GM21528 (cell line): ENCODE measurements around the gene ANTXR1.

Source experiments
- ATAC-seq: cut with Tn5 transposase; IDR thresholded peaks from one replicate; pipeline ENCODE4 v1.9.1; 2021; ENCODE audit warnings: mild to moderate bottlenecking, moderate library complexity; ENCODE audit not compliant: unreplicated experiment, low FRiP score

ANTXR1 gene

GRCh38 chr2:69013142-69013839 lies at the start of gene ANTXR1:
TSS of gene ANTXR1 (plus strand) at chr2:69013179. CDS start at chr2:69013500, 321 bp downstream.
- no peak for ATAC-seq

- no peak for ATAC-seq
These were observed 48.7 kb upstream of the ANTXR1 start for GRCh38 chr2:68964282-68964681.

- no peak for ATAC-seq
These were observed 44.8 kb upstream of the ANTXR1 start for GRCh38 chr2:68968221-68968620.

- no peak for ATAC-seq
These were observed 43.1 kb upstream of the ANTXR1 start for GRCh38 chr2:68969736-68970490.

DNA sequence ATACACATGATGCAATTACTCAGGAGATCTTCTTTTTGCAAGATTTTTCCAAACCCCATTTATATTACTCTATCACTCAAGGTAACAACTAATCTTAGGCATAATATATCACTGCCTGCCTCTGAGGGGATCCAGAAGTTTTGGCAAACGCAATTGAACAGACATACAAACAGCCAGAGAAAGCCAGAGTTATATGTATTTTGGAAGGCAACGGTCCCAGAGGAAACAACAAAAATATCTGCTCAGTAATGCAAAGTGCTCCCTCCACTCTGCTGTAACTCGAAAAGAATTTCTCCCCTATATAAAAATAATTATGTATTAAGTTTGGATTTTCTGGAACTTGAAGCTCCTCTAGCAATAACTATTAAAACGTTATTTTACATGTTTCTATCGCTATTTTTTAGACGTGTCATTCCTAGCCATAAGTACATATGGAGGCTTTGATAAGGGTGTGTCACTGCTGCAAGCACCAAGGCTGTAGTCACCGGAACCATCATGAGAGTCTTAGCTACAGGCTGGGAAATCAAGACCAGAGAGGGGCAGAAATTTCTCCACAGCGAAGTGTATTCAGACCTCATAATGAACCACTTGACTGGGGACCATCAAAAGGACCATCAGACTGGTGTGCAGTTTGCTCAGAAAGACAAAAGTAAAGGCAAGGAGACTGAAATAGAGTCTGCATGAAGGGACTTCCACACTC lies 42.3 kb upstream of the ANTXR1 start:
- ATAC-seq = no peak

GRCh38 chr2:68971591-68972231 lies 41.3 kb upstream of the ANTXR1 start:
- no peak for ATAC-seq

DNA sequence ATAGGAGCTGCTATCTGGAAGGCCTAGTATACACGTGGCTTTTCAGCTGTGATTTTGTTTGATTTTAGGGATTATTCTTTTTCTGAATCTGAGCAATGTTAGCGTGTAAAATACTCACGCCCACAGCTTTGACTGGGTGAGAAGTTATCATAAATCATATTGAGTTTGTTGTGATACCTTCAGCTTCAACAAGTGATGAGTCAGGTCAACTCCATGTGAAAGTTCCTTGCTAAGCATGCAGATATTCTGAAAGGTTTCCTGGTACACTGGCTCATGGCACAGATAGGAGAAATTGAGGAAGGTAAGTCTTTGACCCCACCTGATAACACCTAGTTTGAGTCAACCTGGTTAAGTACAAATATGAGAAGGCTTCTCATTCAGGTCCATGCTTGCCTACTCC lies 38.7 kb upstream of the ANTXR1 start, which contains the start of gene GKN1:
GKN1 (plus strand) TSS at position 386 of the 400 bp plus-strand sequence. CDS start 42 bp downstream, outside the sequence.
- no peak for ATAC-seq

GRCh38 chr2:68974946-68975665 lies 37.9 kb upstream of the ANTXR1 start:
- ATAC-seq = no peak

- ATAC-seq = no peak
These were observed 37.1 kb upstream of the ANTXR1 start for GRCh38 chr2:68975844-68976243.

- ATAC-seq = no peak
These were observed 35.5 kb upstream of the ANTXR1 start for GRCh38 chr2:68977453-68977852.

DNA sequence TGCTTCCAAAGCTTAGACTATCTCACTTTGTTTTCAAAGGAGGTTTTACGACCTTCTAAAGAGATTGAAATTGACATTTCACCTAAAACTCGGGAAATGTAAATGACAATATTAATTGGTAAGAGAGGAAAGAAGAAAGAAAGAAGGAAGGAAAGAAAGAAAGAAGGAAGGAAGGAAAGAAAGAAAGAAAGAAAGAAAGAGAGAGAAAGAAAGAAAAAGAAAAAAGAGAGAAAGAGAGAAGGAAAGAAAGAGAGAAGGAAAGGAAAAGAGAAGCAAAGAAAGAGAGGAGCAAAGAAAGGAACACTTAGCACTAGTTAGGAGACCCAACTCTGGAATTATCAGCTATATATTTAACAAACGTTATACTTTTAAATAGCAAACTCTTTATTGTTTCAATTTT lies 34.9 kb upstream of the ANTXR1 start:
- no peak for ATAC-seq

GRCh38 chr2:68980956-68981355 lies 32.0 kb upstream of the ANTXR1 start:
- no peak for ATAC-seq

DNA sequence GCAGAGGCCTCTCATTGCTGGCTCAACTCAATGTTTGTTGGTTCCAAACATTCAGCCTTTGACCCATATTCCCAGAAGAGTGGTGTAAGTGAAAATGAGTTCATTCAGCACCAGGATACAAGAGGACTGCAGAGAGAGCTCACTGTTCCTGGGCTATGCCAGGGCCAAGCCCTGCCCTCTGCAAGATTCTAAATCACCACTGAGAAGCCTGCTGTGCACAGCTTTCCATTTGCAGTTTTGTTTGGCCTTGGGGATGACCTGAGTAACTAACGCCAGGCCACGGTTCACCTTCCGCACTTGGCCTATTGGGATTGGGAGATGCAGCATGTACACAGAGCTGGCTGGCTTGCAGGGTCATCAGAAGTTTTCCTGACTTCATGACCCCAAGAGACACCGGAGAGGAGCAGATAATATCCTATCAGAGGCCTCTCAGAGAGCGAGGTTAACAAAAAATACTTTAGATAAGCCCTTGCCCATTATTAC lies 25.9 kb upstream of the ANTXR1 start:
- no peak for ATAC-seq

DNA sequence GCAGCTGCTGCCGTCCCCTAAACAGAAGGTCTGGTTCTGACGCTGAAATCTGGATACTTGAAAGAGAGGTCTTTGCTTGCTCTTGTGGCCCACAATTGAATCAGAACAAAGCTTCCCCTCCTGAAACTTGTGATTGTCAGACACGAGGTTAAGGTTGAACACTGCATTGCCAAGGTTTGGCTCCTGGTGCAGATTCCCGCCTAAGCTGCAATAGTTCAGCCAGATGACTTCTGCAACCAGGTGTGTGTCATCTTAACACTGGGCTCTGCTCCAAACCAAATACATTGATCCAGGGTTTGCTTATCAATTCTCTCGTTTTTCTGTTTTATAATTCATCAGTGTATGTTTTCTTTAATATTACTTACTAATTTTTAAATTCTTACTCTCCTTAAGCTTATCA lies 23.9 kb upstream of the ANTXR1 start:
- ATAC-seq = no peak

DNA sequence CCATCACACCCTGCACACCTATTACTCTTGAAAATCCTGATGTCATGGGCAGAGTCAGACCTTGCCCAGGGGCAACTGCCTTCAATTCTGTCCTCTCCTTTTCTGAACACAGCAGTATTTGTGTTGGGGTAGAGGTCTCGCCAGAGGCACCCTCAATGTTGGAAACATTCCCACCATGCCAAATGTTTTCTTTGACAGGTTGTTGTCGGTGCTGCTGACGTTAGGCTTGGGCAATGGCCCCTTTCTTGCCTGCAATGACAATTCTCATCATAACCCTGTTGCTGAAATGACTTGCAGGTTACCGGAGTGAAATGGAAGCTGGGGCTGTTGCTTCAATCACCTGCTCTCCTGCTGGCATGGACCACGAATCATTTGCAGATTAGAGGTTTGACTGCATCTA lies 20.6 kb upstream of the ANTXR1 start:
- no peak for ATAC-seq

- no peak for ATAC-seq
These were observed 20.0 kb upstream of the ANTXR1 start for GRCh38 chr2:68992933-68993332.

DNA sequence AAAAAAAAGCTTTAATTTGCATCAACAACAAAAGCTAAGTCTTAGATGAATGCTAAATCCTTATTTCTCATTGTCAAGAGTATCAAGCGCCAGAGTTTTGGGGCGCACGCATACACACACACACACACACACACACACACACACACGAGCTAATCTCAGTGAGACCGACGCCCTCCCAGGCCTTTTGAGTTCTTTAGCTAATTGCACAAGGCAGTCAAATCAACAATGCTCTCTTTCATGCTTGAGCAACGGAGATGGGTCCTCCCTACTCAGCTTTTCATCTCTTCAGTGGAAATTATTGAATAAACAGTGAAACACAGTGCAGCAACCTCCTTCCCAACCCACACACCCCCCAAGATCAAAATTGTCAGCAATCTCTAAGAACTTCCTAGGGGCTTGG lies 19.3 kb upstream of the ANTXR1 start:
- ATAC-seq = no peak

GRCh38 chr2:68994864-68995263 lies 18.1 kb upstream of the ANTXR1 start:
- no peak for ATAC-seq

DNA sequence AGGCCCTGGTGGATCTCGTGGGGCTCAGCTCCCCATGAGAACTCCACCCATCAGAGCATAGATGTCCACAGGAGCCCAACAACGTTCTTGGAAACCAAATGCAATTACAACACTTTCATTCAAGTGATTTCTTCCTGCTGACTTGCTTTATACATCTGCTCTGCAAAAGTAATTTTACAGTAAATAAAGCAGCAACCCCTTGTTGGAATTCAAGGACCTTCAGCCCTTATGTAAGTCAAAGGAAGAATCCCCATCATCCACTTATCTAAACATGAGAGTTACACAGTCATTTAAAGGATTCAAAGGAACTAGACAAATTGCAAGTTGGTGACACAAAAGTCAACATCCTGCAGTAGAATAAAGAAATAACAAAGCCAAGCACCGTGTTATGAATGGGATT lies 17.1 kb upstream of the ANTXR1 start:
- no peak for ATAC-seq

GRCh38 chr2:68997401-68997800 lies 15.6 kb upstream of the ANTXR1 start:
- ATAC-seq = no peak
